LNCaP clone FGC (cell line): ENCODE data around the gene FLRT2.

ENCODE experiments used
- DNase-seq: peaks from one replicate; pipeline ENCODE4 v3.0.0-alpha.2; 2011; ENCODE audit warnings: low read depth
- H3K4me3 ChIP-seq: 2 replicates; pipeline ENCODE4 v1.5.1; 2011; ENCODE audit warnings: mild to moderate bottlenecking, low read depth, low read length, control low read depth
- TF ChIP-seq, protein P1 (sequence below): IDR thresholded peaks from 2 replicates; pipeline ENCODE4 v1.5.1; 2012; ENCODE audit warnings: mild to moderate bottlenecking; ENCODE audit not compliant: control insufficient read depth, insufficient read depth; ENCODE audit errors: extremely low read depth

FLRT2 gene

DNA sequence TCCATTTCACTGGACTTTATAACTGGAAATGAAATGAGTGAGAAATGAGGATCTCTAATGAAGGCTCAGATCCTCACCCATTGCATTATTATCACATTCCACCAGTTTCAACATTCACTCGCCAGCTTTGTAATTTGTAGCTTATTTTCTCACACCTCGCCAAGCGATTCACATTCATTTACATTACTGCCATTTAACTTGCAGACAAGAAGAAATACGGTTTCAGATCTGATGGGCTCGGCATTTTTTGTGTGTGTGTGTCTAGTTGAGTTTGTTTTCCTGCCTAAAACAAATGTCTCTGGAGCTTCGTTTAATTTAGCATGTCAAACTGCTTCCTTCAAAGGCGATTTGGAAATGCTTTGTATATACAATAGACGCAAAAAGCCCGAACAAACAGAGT, 132.2 kb downstream of the FLRT2 start:
- DNase-seq, result no peak
- no peak overlapping the region for H3K4me3 ChIP-seq
- TF ChIP-seq, protein P1, sequence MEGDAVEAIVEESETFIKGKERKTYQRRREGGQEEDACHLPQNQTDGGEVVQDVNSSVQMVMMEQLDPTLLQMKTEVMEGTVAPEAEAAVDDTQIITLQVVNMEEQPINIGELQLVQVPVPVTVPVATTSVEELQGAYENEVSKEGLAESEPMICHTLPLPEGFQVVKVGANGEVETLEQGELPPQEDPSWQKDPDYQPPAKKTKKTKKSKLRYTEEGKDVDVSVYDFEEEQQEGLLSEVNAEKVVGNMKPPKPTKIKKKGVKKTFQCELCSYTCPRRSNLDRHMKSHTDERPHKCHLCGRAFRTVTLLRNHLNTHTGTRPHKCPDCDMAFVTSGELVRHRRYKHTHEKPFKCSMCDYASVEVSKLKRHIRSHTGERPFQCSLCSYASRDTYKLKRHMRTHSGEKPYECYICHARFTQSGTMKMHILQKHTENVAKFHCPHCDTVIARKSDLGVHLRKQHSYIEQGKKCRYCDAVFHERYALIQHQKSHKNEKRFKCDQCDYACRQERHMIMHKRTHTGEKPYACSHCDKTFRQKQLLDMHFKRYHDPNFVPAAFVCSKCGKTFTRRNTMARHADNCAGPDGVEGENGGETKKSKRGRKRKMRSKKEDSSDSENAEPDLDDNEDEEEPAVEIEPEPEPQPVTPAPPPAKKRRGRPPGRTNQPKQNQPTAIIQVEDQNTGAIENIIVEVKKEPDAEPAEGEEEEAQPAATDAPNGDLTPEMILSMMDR, result no peak

DNA sequence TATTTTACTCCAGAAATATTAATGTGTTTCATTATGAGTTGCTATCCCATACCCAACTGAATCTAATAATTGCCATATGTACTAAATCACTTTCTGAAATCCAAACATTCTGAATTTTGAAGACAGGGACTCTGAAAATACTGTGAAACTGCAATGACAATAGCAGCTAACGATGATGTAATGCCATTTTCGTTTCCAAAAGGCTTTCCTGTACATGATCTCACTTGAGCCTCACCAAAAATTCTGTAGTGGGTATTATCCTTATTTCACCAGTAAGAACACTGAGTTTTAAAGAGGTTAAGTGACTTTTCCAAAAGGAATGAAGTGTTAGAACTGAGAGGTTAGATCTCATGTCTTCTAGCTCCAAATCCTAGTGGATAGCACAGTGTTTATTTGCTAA, 133.3 kb downstream of the FLRT2 start:
- DNase-seq, result no peak
- H3K4me3 ChIP-seq, result no peak overlapping the region

DNA sequence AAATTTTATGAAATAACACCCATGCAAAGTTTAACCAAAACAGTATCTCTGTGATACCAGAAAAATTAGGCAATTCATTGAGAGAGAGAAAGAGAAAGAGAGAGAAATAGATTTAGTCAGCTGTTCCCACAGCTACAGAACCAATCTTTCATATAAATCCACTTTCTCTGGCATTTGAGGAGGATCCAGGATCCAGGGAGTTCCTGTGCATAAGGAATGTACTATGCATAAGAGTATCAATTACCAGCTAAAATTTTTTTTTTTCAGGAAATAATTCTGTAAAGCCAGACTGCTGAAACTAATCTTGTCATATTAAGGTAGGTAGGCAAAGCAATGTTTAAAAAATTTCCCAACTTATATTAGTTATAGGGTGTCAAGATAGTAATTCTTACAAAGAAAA, 133.7 kb downstream of the FLRT2 start:
- TF ChIP-seq, protein P1, result no peak
- DNase-seq, result no peak
- H3K4me3 ChIP-seq, result no peak overlapping the region

More for the DNA sequence above, 133.3 kb downstream of the FLRT2 start:
- TF ChIP-seq, protein P1, result no peak

DNA sequence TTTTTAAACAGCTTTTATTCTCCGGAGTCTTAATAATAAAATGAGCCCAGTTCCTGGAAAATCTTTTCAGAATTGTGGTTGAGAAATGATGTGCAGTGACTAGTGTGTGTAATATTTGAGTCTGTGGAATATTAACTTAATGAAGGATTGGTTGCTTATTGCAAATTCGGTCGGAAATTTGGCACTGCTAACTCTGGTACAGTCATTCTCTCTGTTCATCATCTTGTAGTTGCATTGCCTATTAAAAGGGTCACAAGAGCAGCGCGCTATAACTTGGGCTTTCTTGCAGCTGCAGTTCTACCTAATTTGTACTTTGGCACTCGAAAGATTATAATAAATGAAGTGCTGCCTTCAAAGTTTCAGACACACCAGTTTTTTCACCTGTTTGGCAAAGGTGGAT, 146.0 kb downstream of the FLRT2 start:
- no peak overlapping the region for H3K4me3 ChIP-seq
- TF ChIP-seq, protein P1, result no peak
- no peak for DNase-seq

DNA sequence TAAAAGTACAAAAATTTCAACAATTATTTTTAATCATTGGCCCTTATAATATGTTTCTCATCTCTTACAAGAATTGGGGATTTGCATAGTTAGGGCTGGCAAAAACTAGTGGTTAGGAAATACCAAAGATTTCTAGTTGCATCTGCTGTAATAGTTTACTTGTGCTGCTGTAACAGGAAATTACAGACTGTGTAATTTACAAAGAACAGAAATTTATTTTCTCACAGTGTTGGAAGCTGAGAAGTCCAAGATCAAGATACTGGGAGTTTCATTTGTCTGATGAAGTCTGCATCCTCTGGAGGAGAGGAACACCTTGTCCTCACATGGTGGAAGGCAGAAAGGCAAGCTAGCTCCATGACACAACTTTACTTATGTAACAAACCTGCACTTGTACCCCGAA, 157.0 kb downstream of the FLRT2 start:
- H3K4me3 ChIP-seq, result no peak overlapping the region
- DNase-seq, result no peak
- TF ChIP-seq, protein P1, result no peak

DNA sequence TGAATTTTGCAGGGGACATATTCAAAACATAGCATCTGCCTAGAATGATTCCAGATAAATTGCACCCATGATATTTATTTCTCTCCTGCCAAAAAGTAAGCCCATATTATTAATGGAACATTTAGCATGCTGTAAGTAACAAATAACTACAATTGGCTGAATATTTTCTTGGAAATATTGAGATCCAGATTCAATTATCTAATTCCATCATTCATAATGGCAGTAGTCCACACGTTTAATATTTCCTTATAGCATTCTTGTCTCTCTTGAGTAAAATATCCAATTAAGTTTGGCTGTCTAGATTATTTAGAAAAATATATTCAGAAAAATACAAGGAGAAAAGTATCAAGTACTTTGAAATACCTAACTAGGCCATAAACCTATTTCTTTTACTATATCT, 157.5 kb downstream of the FLRT2 start:
- DNase-seq, result no peak
- no peak overlapping the region for H3K4me3 ChIP-seq
- TF ChIP-seq, protein P1, result no peak

DNA sequence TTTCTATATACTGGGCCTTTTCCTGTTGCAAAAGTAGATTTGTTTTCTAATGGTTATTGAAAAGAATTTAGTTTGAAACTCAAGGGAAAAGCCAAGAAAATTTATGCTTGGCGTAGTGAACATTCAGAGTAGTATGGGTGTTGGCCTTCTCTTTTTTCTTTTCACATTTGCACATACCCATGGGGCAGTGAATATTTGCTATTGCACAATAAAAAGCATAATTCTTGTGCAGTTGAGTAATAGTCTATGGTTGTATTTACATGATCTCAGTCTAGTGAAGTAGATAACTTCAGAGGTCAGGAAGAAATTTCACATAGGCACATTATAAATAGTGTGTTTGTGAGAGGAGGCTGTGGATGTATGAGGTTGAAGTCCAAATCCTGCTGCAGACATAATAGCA, 158.1 kb downstream of the FLRT2 start:
- TF ChIP-seq, protein P1, result no peak
- DNase-seq, result no peak
- H3K4me3 ChIP-seq, result no peak overlapping the region
